GM12874 (cell line): ENCODE data around the gene ZDHHC11.

ENCODE experiments used
- TF ChIP-seq, protein P1 (sequence below): IDR thresholded peaks from 2 replicates; pipeline ENCODE4 v1.5.1; 2011; ENCODE audit warnings: low read depth, mild to moderate bottlenecking, control low read depth, low read length, moderate library complexity; ENCODE audit not compliant: insufficient read depth

The ZDHHC11 gene

DNA sequence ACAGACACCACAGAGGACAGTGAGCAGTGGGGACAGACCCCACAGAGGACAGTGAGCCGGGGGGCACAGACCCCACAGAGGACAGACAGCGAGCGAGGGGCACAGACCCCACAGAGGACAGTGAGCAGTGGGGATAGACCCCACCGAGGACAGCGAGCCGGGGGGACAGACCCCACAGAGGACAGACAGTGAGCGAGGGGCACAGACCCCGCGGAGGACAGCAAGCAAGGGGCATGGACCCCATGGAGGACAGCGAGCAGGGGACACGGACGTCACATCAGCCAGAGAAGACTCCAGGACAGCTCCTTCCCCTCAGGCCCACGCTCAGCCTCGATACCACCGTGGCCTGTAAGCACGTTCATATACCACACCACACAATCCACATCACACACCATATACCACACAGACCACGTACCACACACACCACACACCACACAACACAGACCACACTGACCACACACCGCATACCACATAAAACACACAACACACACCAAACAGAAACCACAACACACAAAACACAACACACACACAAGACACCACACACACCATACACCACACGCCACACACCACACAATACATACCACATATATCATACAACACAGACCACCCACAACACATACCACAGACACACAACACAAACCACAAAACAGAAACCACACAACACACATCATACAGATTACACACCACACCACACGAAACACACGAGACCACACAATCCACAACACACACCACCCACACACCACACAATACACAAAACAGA, 5.2 kb upstream of the ZDHHC11 start:
- TF ChIP-seq, protein P1, sequence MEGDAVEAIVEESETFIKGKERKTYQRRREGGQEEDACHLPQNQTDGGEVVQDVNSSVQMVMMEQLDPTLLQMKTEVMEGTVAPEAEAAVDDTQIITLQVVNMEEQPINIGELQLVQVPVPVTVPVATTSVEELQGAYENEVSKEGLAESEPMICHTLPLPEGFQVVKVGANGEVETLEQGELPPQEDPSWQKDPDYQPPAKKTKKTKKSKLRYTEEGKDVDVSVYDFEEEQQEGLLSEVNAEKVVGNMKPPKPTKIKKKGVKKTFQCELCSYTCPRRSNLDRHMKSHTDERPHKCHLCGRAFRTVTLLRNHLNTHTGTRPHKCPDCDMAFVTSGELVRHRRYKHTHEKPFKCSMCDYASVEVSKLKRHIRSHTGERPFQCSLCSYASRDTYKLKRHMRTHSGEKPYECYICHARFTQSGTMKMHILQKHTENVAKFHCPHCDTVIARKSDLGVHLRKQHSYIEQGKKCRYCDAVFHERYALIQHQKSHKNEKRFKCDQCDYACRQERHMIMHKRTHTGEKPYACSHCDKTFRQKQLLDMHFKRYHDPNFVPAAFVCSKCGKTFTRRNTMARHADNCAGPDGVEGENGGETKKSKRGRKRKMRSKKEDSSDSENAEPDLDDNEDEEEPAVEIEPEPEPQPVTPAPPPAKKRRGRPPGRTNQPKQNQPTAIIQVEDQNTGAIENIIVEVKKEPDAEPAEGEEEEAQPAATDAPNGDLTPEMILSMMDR, result no peak

DNA sequence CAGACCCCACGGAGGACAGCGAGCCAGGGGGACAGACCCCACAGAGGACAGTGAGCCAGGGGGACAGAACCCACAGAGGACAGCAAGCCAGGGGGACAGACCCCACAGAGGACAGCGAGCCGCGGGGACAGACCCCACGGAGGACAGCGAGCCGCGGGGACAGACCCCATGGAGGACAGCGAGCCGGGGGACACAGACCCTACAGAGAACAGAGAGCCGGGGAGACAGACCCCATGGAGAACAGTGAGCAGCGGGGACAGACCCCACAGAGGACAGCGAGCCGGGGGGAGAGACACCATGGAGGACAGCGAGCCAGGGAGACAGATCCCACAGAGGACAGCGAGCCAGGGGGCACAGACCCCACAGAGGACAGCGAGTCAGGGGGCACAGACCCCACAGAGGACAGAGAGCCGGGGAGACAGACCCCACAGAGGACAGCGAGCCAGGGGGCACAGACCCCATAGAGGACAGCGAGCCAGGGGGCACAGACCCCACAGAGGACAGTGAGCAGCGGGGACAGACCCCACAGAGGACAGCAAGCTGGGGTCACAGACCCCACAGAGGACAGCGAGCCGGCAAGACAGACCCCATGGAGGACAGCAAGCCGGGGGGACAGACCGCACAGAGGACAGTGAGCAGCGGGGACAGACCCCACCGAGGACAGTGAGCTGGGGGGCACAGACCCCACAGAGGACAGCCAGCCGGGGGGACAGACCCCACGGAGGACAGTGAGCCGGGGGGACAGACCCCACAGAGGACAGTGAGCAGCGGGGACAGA, 4.4 kb upstream of the ZDHHC11 start:
- TF ChIP-seq, protein P1, result no peak

- TF ChIP-seq, protein P1, result no peak
Observed at GRCh38 chr5:854217-854616, 3.4 kb upstream of the ZDHHC11 start.

DNA sequence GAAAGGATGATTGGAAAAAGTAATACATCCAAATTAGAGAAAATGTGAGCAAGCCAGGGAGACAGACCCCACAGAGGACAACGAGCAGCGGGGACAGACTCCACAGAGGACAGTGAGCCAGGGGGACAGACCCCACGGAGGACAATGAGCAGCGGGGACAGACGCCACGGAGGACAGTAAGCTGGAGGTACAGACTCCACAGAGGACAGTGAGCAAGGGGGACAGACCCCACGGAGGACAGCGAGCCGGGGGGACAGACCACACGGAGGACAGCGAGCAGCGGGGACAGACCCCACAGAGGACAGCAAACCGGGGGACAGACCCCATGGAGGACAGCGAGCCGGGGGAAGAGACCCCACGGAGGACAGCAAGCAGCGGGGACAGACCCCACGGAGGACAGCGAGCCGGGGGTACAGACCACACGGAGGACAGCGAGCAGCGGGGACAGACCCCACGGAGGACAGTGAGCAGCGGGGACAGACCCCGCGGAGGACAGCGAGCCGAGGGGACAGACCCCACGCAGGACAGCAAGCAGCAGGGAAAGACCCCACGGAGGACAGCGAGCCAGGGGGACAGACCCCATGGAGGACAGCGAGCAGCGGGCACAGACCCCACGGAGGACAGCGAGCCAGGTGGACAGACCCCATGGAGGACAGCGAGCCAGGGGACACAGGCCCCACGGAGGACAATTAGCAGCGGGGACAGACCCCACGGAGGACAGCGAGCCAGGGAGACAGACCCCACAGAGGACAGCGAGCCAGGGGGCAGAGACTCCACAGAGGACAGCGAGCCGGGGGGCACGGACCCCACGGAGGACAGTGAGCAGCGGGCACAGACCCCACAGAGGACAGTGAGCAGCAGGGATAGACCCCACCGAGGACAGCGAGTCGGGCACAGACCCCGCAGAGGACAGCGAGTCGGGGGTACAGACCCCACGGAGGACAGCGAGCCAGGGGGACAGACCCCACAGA, 1.9 kb upstream of the ZDHHC11 start:
- TF ChIP-seq, protein P1, result no peak

- TF ChIP-seq, protein P1, result no peak
Observed at GRCh38 chr5:852018-852417, 1.2 kb upstream of the ZDHHC11 start.

GRCh38 chr5:851553-851952, 767 bp upstream of the ZDHHC11 start:
- TF ChIP-seq, protein P1, result no peak

- TF ChIP-seq, protein P1, result no peak
Observed at GRCh38 chr5:851076-851475, 290 bp upstream of the ZDHHC11 start.
